Gastrocnemius medialis (tissue), 4 donors: ENCODE measurements around the gene ATF7.

Experiments
- CTCF ChIP-seq, 5 experiments: fragments of 450-650 bp in 3 of 5; fragments of 200-600 bp in 2 of 5; sonication (generic) in 2 of 5; IDR thresholded peaks in 4 of 5; conservative IDR thresholded peaks in 1 of 5; 1 replicate in 4 of 5; 2 replicates in 1 of 5; pipeline ENCODE4 v1.5.1; 2016 to 2019; ENCODE audit warnings: antibody characterized with exemption in 5 of 5, mild to moderate bottlenecking in 3 of 5, moderate library complexity in 3 of 5
- POLR2A ChIP-seq, 2 donors: fragments of 450-650 bp; IDR thresholded peaks; one replicate each; pipeline ENCODE4 v1.6.1; 2017; ENCODE audit warnings: antibody characterized with exemption in 2 of 2, mild to moderate bottlenecking in 2 of 2, moderate library complexity in 2 of 2

- TF ChIP-seq CTCF (IDR thresholded peaks at IDR 0.05 in 4 of 5, conservative IDR thresholded peaks at IDR 0.05 in 1 of 5): no peak
- no peak for TF ChIP-seq POLR2A (IDR thresholded peaks at IDR 0.05)
Observed at GRCh38 chr12:53484686-53485575, 141.3 kb downstream of the ATF7 start.
